IMR-90 (cell line): Measurements from ENCODE around the gene UGT1A10. TPM values are rescaled to one million over a fixed set of nuclear protein-coding genes. Genes with fewer than 3 reads are reported as not detected.

Experiments used
- ATAC-seq: fragments of 200-7000 bp; cut with Tn5 transposase; 2 replicates; pipeline ENCODE4 v1.9.1; 2020; ENCODE audit warnings: low read depth, mild to moderate bottlenecking, moderate library complexity
- BruUV-seq: library from RNA; stranded (reverse); fragments of 400-500 nt; replicated peaks from 2 replicates; lab custom pipeline; 2021; lab: Mats Ljungman, UMichigan
- CTCF ChIA-PET: fragments of 300-600 bp; formaldehyde crosslinking; extraction: SDS; loops from one replicate; lab custom pipeline; 2021; ENCODE audit warnings: antibody characterized with exemption; lab: Yijun Ruan, JAX
- POLR2A ChIA-PET: fragments of 300-600 bp; sonication (Branson Sonifier 250); formaldehyde crosslinking; loops from one replicate; lab custom pipeline; 2022; ENCODE audit warnings: antibody characterized with exemption; ENCODE audit not compliant: unreplicated experiment; lab: Charles Lee
- DNase-seq: peaks from one replicate; pipeline ENCODE4 v3.0.0; 2013
- H2AFZ ChIP-seq: replicated peaks from 2 replicates; pipeline ENCODE3; 2013; ENCODE audit warnings: low read length, mild to moderate bottlenecking; ENCODE audit not compliant: poor library complexity
- H2AK5ac ChIP-seq: 2 replicates; pipeline ENCODE4 v1.6.1; 2013; ENCODE audit warnings: low read depth, low read length, inconsistent platforms
- H2AK9ac ChIP-seq: replicated peaks from 2 replicates; pipeline ENCODE3; 2013; ENCODE audit warnings: mild to moderate bottlenecking, low read depth, low read length, moderate library complexity; ENCODE audit not compliant: poor library complexity
- H2BK120ac ChIP-seq: 2 replicates; pipeline ENCODE4 v1.6.1; 2013; ENCODE audit warnings: low read depth, low read length, inconsistent platforms
- H2BK15ac ChIP-seq: 3 replicates; pipeline ENCODE4 v1.6.1; 2013; ENCODE audit warnings: low read depth, low read length, inconsistent platforms
- H2BK20ac ChIP-seq: 2 replicates; pipeline ENCODE4 v1.6.1; 2013; ENCODE audit warnings: low read depth, mild to moderate bottlenecking, inconsistent platforms, low read length, moderate library complexity
- H2BK5ac ChIP-seq: 2 replicates; pipeline ENCODE4 v1.6.1; 2013; ENCODE audit warnings: mild to moderate bottlenecking, low read depth, low read length, inconsistent platforms; ENCODE audit not compliant: poor library complexity, severe bottlenecking
- H3K14ac ChIP-seq: replicated peaks from 2 replicates; pipeline ENCODE4 v1.6.1; 2013; ENCODE audit warnings: low read depth, low read length, inconsistent platforms
- H3K18ac ChIP-seq: 2 replicates; pipeline ENCODE4 v1.6.1; 2013; ENCODE audit warnings: low read depth, low read length, control low read depth
- H3K23ac ChIP-seq: 2 replicates; pipeline ENCODE4 v1.6.1; 2013; ENCODE audit warnings: low read depth, low read length, inconsistent platforms
- H3K27ac ChIP-seq: 2 replicates; pipeline ENCODE4 v1.5.1; 2013; ENCODE audit warnings: mild to moderate bottlenecking, control low read depth, low read length; ENCODE audit not compliant: insufficient read depth
- H3K27me3 ChIP-seq: 2 replicates; pipeline ENCODE4 v1.6.1; 2013; ENCODE audit warnings: low read length; ENCODE audit not compliant: control insufficient read depth, insufficient read depth
- H3K36me3 ChIP-seq: 2 replicates; pipeline ENCODE4 v1.6.1; 2013; ENCODE audit warnings: low read length, mixed read lengths; ENCODE audit not compliant: control insufficient read depth, insufficient read depth
- H3K4ac ChIP-seq: 2 replicates; pipeline ENCODE4 v1.6.1; 2013; ENCODE audit warnings: low read depth, low read length, inconsistent platforms
- H3K4me1 ChIP-seq: 2 replicates; pipeline ENCODE4 v1.6.1; 2013; ENCODE audit warnings: low read length, mixed read lengths; ENCODE audit not compliant: control insufficient read depth, insufficient read depth
- H3K4me2 ChIP-seq: 2 replicates; pipeline ENCODE4 v1.6.1; 2013; ENCODE audit warnings: low read depth, mild to moderate bottlenecking, control low read depth, low read length, moderate library complexity
- H3K4me3 ChIP-seq: 2 replicates; pipeline ENCODE4 v1.5.1; 2013; ENCODE audit warnings: low read depth, mild to moderate bottlenecking, control low read depth, low read length, moderate library complexity; ENCODE audit not compliant: insufficient read depth
- H3K56ac ChIP-seq: 2 replicates; pipeline ENCODE4 v1.6.1; 2013; ENCODE audit warnings: low read length, inconsistent platforms; ENCODE audit not compliant: insufficient read depth; ENCODE audit errors: extremely low read depth
- H3K79me1 ChIP-seq, 2 experiments: 2 replicates each; pipeline ENCODE4 v1.6.1; 2013; ENCODE audit warnings: low read length in 2 of 2, inconsistent platforms in 1 of 2, low read depth in 1 of 2
- H3K9ac ChIP-seq: 2 replicates; pipeline ENCODE4 v1.6.1; 2013; ENCODE audit warnings: low read depth, low read length, control low read depth
- H3K9me1 ChIP-seq: 2 replicates; pipeline ENCODE4 v1.6.1; 2013; ENCODE audit warnings: low read length, inconsistent platforms; ENCODE audit not compliant: insufficient read depth
- H3K9me3 ChIP-seq: 2 replicates; pipeline ENCODE4 v1.6.1; 2013; ENCODE audit warnings: low read length; ENCODE audit not compliant: control insufficient read depth, insufficient read depth
- H4K20me1 ChIP-seq: 2 replicates; pipeline ENCODE4 v1.6.1; 2013; ENCODE audit warnings: low read length, inconsistent platforms; ENCODE audit not compliant: insufficient read depth
- H4K5ac ChIP-seq: 2 replicates; pipeline ENCODE4 v1.6.1; 2013; ENCODE audit warnings: mild to moderate bottlenecking, low read depth, low read length, control low read depth
- H4K8ac ChIP-seq, 2 experiments: 2 replicates each; pipeline ENCODE4 v1.6.1; 2013; ENCODE audit warnings: low read depth in 2 of 2, low read length in 2 of 2, control low read depth in 1 of 2, inconsistent platforms in 1 of 2
- H4K91ac ChIP-seq: 2 replicates; pipeline ENCODE4 v1.6.1; 2013; ENCODE audit warnings: low read depth, low read length, inconsistent platforms; ENCODE audit not compliant: insufficient read depth
- BHLHE40 ChIP-seq: fragments of 150-350 bp; IDR thresholded peaks from 2 replicates; pipeline ENCODE4 v1.6.1; 2016; ENCODE audit warnings: mild to moderate bottlenecking, low read depth, low read length
- CEBPB ChIP-seq: IDR thresholded peaks from 2 replicates; pipeline ENCODE4 v1.6.1; 2012; ENCODE audit warnings: low read depth, low read length, improper control_type of control experiment
- CHD1 ChIP-seq: IDR thresholded peaks from 2 replicates; pipeline ENCODE4 v1.6.1; 2012; ENCODE audit warnings: low read depth, low read length, improper control_type of control experiment
- FOS ChIP-seq: fragments of 150-350 bp; IDR thresholded peaks from 2 replicates; pipeline ENCODE4 v1.6.1; 2016; ENCODE audit warnings: low read depth, low read length
- MAFK ChIP-seq: IDR thresholded peaks from 2 replicates; pipeline ENCODE4 v1.6.1; 2012; ENCODE audit warnings: low read depth, low read length, improper control_type of control experiment
- MAZ ChIP-seq: IDR thresholded peaks from 2 replicates; pipeline ENCODE4 v1.6.1; 2012; ENCODE audit warnings: low read depth, mild to moderate bottlenecking, low read length, improper control_type of control experiment, moderate library complexity, borderline replicate concordance
- MXI1 ChIP-seq: IDR thresholded peaks from 2 replicates; pipeline ENCODE4 v1.6.1; 2012; ENCODE audit warnings: low read depth, mild to moderate bottlenecking, low read length, moderate library complexity, borderline replicate concordance
- NFE2L2 ChIP-seq: fragments of 150-350 bp; IDR thresholded peaks from 2 replicates; pipeline ENCODE4 v1.6.1; 2016; ENCODE audit warnings: low read depth, mild to moderate bottlenecking, low read length
- POLR2A ChIP-seq: IDR thresholded peaks from 2 replicates; pipeline ENCODE4 v1.6.1; 2012; ENCODE audit warnings: mild to moderate bottlenecking, low read depth, low read length
- RAD21 ChIP-seq: IDR thresholded peaks from 2 replicates; pipeline ENCODE4 v1.6.1; 2012; ENCODE audit warnings: low read length, improper control_type of control experiment
- RCOR1 ChIP-seq: IDR thresholded peaks from 2 replicates; pipeline ENCODE4 v1.6.1; 2012; ENCODE audit warnings: mild to moderate bottlenecking, low read length, improper control_type of control experiment; ENCODE audit not compliant: insufficient replicate concordance
- RFX5 ChIP-seq: IDR thresholded peaks from 2 replicates; pipeline ENCODE4 v1.8.0; 2012; ENCODE audit warnings: low read depth, mild to moderate bottlenecking, low read length, moderate library complexity
- SMC3 ChIP-seq: fragments of 150-350 bp; IDR thresholded peaks from 2 replicates; pipeline ENCODE4 v1.6.1; 2016; ENCODE audit warnings: low read depth, mild to moderate bottlenecking, antibody characterized with exemption, low read length, moderate library complexity
- WGBS, 2 experiments: methylation state at CpG; one replicate each; pipeline versions ENCODE4 v1.1.5 to v1.1.7; 2013; ENCODE audit warnings: missing lambda C conversion rate in 2 of 2; ENCODE audit not compliant: insufficient read length in 1 of 2; ENCODE audit errors: extremely low coverage in 2 of 2; 5-methylcytosine and 5-hydroxymethylcytosine counted together
- dilution Hi-C: fragments of 300-500 bp; cut with HindIII; formaldehyde crosslinking; loops from one replicate; pipeline ENCODE4 v1.14.3; 2018; ENCODE audit warnings: low sequenced_read_pairs; ENCODE audit not compliant: unreplicated experiment
- in situ Hi-C: fragments of 300-500 bp; cut with MboI; formaldehyde crosslinking; loops from 3 replicates; pipeline ENCODE4 v1.14.3; 2019; ENCODE audit warnings: low sequenced_read_pairs, inconsistent platforms, mixed read lengths
- intact Hi-C: fragments of 100-400 bp; cut with micrococcal nuclease; formaldehyde crosslinking; loops from 2 replicates; pipeline ENCODE4 v1.10.0; 2022
- polyA plus RNA-seq, 3 experiments: library from polyadenylated mRNA; depleted of rRNA; stranded (reverse); fragments of >200 nt; gene quantifications; 2 replicates each; pipeline ENCODE4 v1.2.3, GENCODE V29; 2012; ENCODE audit warnings: low replicate concordance in 1 of 3
- total RNA-seq: library from RNA; depleted of rRNA; stranded (reverse); fragments of >200 nt; gene quantifications from 2 replicates; pipeline ENCODE4 v1.2.3, GENCODE V29; 2012
- TF ChIP-seq, protein P1 (sequence below): fragments of 150-350 bp; IDR thresholded peaks from 2 replicates; pipeline ENCODE4 v1.6.1; 2017; ENCODE audit warnings: mild to moderate bottlenecking, antibody characterized with exemption, low read length, low read depth
- TF ChIP-seq, protein P2 (sequence below): fragments of 150-350 bp; IDR thresholded peaks from 2 replicates; pipeline ENCODE4 v1.6.1; 2016; ENCODE audit warnings: low read depth, mild to moderate bottlenecking, low read length, moderate library complexity, borderline replicate concordance
- TF ChIP-seq, protein P3 (sequence below): conservative IDR thresholded peaks from 2 replicates; pipeline ENCODE4 v1.5.1; 2012; ENCODE audit warnings: mild to moderate bottlenecking, low read depth, low read length, improper control_type of control experiment

The UGT1A10 gene
- total and polyA plus RNA-seq, 2 of the 4 experiments (the other 2 are of a cell fraction): not detected

DNA sequence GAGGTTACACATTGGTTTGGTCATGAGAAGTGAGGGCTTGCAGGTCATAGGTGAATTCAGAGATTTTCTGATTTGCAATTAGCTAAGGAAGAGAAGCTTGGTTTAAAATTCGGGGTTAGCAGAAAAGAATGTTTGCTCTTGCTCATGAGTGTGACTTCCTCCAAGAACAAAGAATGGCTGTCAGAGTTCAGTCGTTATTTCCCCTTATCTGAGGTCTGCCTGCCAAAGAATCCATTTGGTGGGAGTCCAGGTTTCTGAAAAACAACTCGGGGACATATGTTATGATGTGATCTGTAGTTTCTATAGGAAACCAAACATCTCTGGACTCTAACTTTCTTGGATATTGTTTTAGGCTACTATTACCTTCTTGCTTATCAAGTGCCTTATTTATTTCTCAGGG is 53.3 kb downstream of the UGT1A10 start:
- H3K56ac ChIP-seq: no peak overlapping the region
- WGBS, 2 experiments: no CpG with 5 or more reads among the region's 3 CpGs
- no peak overlapping the region for H2BK5ac ChIP-seq
- intact Hi-C loops (no loop called here), in situ Hi-C loops (no loop called here), dilution Hi-C loops (no loop called here)
- no peak overlapping the region for H4K5ac ChIP-seq
- peaks cover 2% of the 10 kb centered on the region for H3K27me3 ChIP-seq
- DNase-seq: no peak
- H3K9me1 ChIP-seq: no peaks in the 10 kb centered on the region
- no peaks in the 10 kb centered on the region for H3K4me1 ChIP-seq
- ATAC-seq: no peak
- no peak overlapping the region for H3K14ac ChIP-seq
- no peak overlapping the region for H4K8ac ChIP-seq
- H3K36me3 ChIP-seq: no peaks in the 10 kb centered on the region
- H3K79me1 ChIP-seq: no peaks in the 10 kb centered on the region
- TF ChIP-seq RAD21 (no peak), SMC3 (no peak), MAFK (no peak), NFE2L2 (no peak), RFX5 (no peak), FOS (no peak), RCOR1 (no peak), CEBPB (no peak), CHD1 (no peak), MXI1 (no peak), MAZ (no peak), BHLHE40 (no peak), POLR2A (no peak)
- TF ChIP-seq, protein P1, sequence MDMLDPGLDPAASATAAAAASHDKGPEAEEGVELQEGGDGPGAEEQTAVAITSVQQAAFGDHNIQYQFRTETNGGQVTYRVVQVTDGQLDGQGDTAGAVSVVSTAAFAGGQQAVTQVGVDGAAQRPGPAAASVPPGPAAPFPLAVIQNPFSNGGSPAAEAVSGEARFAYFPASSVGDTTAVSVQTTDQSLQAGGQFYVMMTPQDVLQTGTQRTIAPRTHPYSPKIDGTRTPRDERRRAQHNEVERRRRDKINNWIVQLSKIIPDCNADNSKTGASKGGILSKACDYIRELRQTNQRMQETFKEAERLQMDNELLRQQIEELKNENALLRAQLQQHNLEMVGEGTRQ: no peak
- TF ChIP-seq, protein P2, sequence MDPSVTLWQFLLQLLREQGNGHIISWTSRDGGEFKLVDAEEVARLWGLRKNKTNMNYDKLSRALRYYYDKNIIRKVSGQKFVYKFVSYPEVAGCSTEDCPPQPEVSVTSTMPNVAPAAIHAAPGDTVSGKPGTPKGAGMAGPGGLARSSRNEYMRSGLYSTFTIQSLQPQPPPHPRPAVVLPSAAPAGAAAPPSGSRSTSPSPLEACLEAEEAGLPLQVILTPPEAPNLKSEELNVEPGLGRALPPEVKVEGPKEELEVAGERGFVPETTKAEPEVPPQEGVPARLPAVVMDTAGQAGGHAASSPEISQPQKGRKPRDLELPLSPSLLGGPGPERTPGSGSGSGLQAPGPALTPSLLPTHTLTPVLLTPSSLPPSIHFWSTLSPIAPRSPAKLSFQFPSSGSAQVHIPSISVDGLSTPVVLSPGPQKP: no peak
- TF ChIP-seq, protein P3, sequence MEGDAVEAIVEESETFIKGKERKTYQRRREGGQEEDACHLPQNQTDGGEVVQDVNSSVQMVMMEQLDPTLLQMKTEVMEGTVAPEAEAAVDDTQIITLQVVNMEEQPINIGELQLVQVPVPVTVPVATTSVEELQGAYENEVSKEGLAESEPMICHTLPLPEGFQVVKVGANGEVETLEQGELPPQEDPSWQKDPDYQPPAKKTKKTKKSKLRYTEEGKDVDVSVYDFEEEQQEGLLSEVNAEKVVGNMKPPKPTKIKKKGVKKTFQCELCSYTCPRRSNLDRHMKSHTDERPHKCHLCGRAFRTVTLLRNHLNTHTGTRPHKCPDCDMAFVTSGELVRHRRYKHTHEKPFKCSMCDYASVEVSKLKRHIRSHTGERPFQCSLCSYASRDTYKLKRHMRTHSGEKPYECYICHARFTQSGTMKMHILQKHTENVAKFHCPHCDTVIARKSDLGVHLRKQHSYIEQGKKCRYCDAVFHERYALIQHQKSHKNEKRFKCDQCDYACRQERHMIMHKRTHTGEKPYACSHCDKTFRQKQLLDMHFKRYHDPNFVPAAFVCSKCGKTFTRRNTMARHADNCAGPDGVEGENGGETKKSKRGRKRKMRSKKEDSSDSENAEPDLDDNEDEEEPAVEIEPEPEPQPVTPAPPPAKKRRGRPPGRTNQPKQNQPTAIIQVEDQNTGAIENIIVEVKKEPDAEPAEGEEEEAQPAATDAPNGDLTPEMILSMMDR: no peak
- H2BK15ac ChIP-seq: no peak overlapping the region
- no peak overlapping the region for H3K27ac ChIP-seq
- H3K4me2 ChIP-seq: no peak overlapping the region
- no peak overlapping the region for H2BK120ac ChIP-seq
- H2AK9ac ChIP-seq: no peak overlapping the region
- no peaks in the 10 kb centered on the region for H3K9me3 ChIP-seq
- POLR2A ChIA-PET: no interaction called here
- H3K4ac ChIP-seq: no peak overlapping the region
- H3K23ac ChIP-seq: no peak overlapping the region
- no peak overlapping the region for H3K4me3 ChIP-seq
- H2AK5ac ChIP-seq: no peak overlapping the region
- H4K91ac ChIP-seq: no peak overlapping the region
- H3K9ac ChIP-seq: no peak overlapping the region
- no peaks in the 10 kb centered on the region for H4K20me1 ChIP-seq
- no TSS peak for BruUV-seq
- H2AFZ ChIP-seq: no peak overlapping the region
- no peak overlapping the region for H3K18ac ChIP-seq
- CTCF ChIA-PET: no interaction called here
- H2BK20ac ChIP-seq: no peak overlapping the region
